ENCODE measurements around the gene NECAB3.

DNA sequence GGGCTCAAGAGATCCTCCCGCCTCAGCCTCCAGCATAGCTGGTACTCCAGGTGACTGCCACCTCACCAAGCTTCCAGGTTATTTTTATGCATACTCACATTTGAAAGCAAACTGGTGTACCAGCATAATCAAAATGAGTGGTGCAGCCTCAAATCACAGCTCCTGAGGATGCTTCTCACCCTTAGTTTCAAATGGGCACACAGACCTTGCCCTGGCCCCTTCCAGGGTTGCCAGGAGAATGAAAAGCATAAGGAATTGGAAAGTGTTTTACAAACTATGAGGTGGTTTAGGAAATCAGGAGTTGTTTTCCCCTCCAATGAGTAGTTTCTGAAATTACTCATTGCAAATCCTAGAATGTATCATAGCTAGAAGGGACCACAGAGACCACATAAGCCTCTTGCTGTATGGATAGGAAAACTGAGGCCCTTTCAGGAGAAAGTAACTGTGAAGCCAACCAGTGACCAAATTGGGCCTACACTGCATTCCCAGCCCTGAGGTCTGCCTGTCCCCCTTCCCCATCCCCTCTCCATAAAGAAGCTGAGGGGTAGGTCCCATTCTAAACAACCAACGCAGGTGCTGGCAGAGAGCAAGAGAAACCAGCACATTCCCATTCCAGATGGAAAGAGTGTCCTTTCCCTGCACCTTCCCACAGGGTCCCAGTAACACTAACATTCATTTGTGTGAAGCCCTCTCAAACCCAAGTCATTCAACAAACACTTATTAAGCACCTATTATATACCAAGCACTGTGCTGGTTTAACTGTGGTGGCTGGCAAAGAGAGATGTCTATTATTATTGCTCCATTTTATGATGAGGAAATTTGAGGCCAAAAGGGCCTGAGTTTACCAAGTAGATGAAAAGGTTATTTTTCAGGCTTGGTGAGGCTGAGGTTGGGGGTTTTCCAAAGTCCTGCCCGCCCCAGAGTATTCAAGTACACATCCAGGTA lies 14.0 kb upstream of the NECAB3 start:
- TF ChIP-seq, protein P1, sequence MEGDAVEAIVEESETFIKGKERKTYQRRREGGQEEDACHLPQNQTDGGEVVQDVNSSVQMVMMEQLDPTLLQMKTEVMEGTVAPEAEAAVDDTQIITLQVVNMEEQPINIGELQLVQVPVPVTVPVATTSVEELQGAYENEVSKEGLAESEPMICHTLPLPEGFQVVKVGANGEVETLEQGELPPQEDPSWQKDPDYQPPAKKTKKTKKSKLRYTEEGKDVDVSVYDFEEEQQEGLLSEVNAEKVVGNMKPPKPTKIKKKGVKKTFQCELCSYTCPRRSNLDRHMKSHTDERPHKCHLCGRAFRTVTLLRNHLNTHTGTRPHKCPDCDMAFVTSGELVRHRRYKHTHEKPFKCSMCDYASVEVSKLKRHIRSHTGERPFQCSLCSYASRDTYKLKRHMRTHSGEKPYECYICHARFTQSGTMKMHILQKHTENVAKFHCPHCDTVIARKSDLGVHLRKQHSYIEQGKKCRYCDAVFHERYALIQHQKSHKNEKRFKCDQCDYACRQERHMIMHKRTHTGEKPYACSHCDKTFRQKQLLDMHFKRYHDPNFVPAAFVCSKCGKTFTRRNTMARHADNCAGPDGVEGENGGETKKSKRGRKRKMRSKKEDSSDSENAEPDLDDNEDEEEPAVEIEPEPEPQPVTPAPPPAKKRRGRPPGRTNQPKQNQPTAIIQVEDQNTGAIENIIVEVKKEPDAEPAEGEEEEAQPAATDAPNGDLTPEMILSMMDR (IDR thresholded peaks at IDR 0.05; ENCODE audit: insufficient read depth, low read length), result no peak
- no peak for TF ChIP-seq POLR2AphosphoS5 (IDR thresholded peaks at IDR 0.05; ENCODE audit: low read depth)

Data from HL-60 (cell line).